HCEC 1CT (cell line): ENCODE data around the gene FAM170B.

Source experiments
- DNase-seq: peaks from one replicate; pipeline ENCODE4 v3.0.0-alpha.2; 2017

Gene FAM170B

GRCh38 chr10:49096890-49097445 lies 36.9 kb downstream of the FAM170B start:
- no peak for DNase-seq

- DNase-seq: no peak
These were observed 39.2 kb downstream of the FAM170B start for GRCh38 chr10:49094646-49095045.

GRCh38 chr10:49093922-49094321 lies 39.9 kb downstream of the FAM170B start:
- no peak for DNase-seq

GRCh38 chr10:49092477-49092876 lies 41.3 kb downstream of the FAM170B start:
- DNase-seq: no peak

GRCh38 chr10:49091450-49092210 lies 42.2 kb downstream of the FAM170B start:
- DNase-seq: no peak

GRCh38 chr10:49090696-49091380 lies 43.0 kb downstream of the FAM170B start:
- no peak for DNase-seq

- DNase-seq: no peak
These were observed 43.6 kb downstream of the FAM170B start for GRCh38 chr10:49090189-49090575.

GRCh38 chr10:49089557-49090188 lies 44.1 kb downstream of the FAM170B start:
- DNase-seq: no peak

- no peak for DNase-seq
These were observed 44.7 kb downstream of the FAM170B start for GRCh38 chr10:49089152-49089551.

- no peak for DNase-seq
These were observed 46.9 kb downstream of the FAM170B start for GRCh38 chr10:49086889-49087288.

GRCh38 chr10:49083261-49083660 lies 50.6 kb downstream of the FAM170B start:
- DNase-seq: no peak

GRCh38 chr10:49082766-49083165 lies 51.1 kb downstream of the FAM170B start:
- DNase-seq: no peak

- DNase-seq: no peak
These were observed 52.1 kb downstream of the FAM170B start for GRCh38 chr10:49081547-49082275.
